Esophagus muscularis mucosa (tissue), 3 donors: ENCODE measurements around the gene KHDC4.

Source experiments
- POLR2AphosphoS5 ChIP-seq, 2 donors: sonication (generic); formaldehyde crosslinking; IDR thresholded peaks; one replicate each; pipeline ENCODE4 v1.6.1; 2017; ENCODE audit warnings: antibody characterized with exemption in 2 of 2
- TF ChIP-seq, protein P1 (sequence below), 3 experiments: fragments of 200-600 bp in 2 of 3; fragments of 450-650 bp in 1 of 3; sonication (generic) in 2 of 3; IDR thresholded peaks; one replicate each; pipeline ENCODE4 v1.5.1; 2017 to 2019; ENCODE audit warnings: antibody characterized with exemption in 3 of 3, mild to moderate bottlenecking in 2 of 3, moderate library complexity in 1 of 3

DNA sequence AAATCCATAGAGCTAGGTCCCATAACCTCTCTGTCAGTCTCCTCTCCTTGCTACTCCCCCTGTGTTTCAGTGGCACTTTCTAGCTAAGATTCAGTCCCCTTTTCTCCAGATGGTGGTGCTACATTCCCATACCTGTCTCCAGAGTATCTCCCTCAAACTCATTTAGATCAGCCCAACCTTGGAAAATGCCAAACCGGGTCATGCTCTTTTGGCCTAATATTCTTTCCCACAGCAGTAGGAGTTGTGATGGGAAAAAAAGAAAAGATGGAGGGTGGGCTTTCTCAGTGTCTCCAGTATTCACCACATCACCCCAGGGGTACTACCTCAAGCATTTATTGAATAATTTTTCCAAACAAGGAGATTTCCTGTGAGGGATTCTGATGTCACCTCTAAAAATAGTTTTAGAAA, 4.0 kb upstream of the KHDC4 start:
- TF ChIP-seq, protein P1, sequence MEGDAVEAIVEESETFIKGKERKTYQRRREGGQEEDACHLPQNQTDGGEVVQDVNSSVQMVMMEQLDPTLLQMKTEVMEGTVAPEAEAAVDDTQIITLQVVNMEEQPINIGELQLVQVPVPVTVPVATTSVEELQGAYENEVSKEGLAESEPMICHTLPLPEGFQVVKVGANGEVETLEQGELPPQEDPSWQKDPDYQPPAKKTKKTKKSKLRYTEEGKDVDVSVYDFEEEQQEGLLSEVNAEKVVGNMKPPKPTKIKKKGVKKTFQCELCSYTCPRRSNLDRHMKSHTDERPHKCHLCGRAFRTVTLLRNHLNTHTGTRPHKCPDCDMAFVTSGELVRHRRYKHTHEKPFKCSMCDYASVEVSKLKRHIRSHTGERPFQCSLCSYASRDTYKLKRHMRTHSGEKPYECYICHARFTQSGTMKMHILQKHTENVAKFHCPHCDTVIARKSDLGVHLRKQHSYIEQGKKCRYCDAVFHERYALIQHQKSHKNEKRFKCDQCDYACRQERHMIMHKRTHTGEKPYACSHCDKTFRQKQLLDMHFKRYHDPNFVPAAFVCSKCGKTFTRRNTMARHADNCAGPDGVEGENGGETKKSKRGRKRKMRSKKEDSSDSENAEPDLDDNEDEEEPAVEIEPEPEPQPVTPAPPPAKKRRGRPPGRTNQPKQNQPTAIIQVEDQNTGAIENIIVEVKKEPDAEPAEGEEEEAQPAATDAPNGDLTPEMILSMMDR (IDR thresholded peaks at IDR 0.05): peak; percentile 67 to 81 (median 67)
- no peak for TF ChIP-seq POLR2AphosphoS5 (IDR thresholded peaks at IDR 0.05)
